Heart left ventricle (tissue), 16 donors: ENCODE data around the gene RAB38. TPM values are rescaled to one million over a fixed set of nuclear protein-coding genes. Genes with fewer than 3 reads are reported as not detected.

ENCODE experiments used
- ATAC-seq, 4 donors: fragments of 200-7000 bp; cut with Tn5 transposase; one replicate each; pipeline ENCODE4 v1.9.1; 2020 to 2022; ENCODE audit warnings: moderate library complexity in 4 of 4, mild to moderate bottlenecking in 3 of 4, moderate number of reproducible peaks in 1 of 4
- DNase-seq, 5 donors: peaks; one replicate each; pipeline ENCODE4 v3.0.0-alpha.2; 2020
- H3K27ac ChIP-seq, 12 donors: fragments of 200-600 bp; sonication (generic) in 4 of 12; one replicate each; pipeline versions ENCODE4 v1.5.0 to v1.8.0; 2016 to 2022; ENCODE audit warnings: mild to moderate bottlenecking in 2 of 12
- H3K27me3 ChIP-seq, 9 donors: fragments of 200-600 bp; sonication (generic) in 2 of 9; one replicate each; pipeline versions ENCODE4 v1.5.1 to v1.8.0; 2016 to 2022; ENCODE audit warnings: mild to moderate bottlenecking in 3 of 9
- H3K36me3 ChIP-seq, 9 donors: fragments of 200-600 bp; sonication (generic) in 2 of 9; one replicate each; pipeline versions ENCODE4 v1.5.0 to v1.8.0; 2018 to 2022; ENCODE audit warnings: mild to moderate bottlenecking in 2 of 9
- H3K4me1 ChIP-seq, 12 donors: fragments of 200-600 bp; sonication (generic) in 4 of 12; one replicate each; pipeline versions ENCODE4 v1.5.0 to v1.8.0; 2016 to 2022; ENCODE audit warnings: mild to moderate bottlenecking in 3 of 12
- H3K4me3 ChIP-seq, 12 donors: fragments of 200-600 bp; sonication (generic) in 4 of 12; one replicate each; pipeline versions ENCODE4 v1.5.0 to v1.8.0; 2017 to 2022; ENCODE audit warnings: mild to moderate bottlenecking in 9 of 12, moderate library complexity in 4 of 12
- H3K9me3 ChIP-seq, 12 donors: fragments of 200-600 bp; sonication (generic) in 4 of 12; one replicate each; pipeline versions ENCODE4 v1.5.0 to v1.8.0; 2016 to 2022; ENCODE audit warnings: mild to moderate bottlenecking in 1 of 12
- POLR2A ChIP-seq, 2 donors: fragments of 450-650 bp; IDR thresholded peaks; one replicate each; pipeline ENCODE4 v1.6.1; 2017; ENCODE audit warnings: antibody characterized with exemption in 2 of 2, mild to moderate bottlenecking in 2 of 2, moderate library complexity in 2 of 2
- WGBS, 4 donors: extraction: QIAGEN DNeasy Blood & Tissue Kit in 2 of 4; methylation state at CpG; one replicate each; pipeline versions ENCODE4 v1.1.5 to v1.1.7; 2013 to 2018; 5-methylcytosine and 5-hydroxymethylcytosine counted together
- intact Hi-C, 10 donors: fragments of 100-400 bp; cut with DNase I; formaldehyde crosslinking; loops; one replicate each; pipeline versions ENCODE4 v1.11.1 to v1.14.2; 2022
- polyA plus RNA-seq, 2 donors: library from polyadenylated mRNA; stranded (reverse); fragments of 200-250 nt; gene quantifications; one replicate each; pipeline ENCODE4 v1.2.3, GENCODE V29; 2013
- total RNA-seq, 9 donors: library from RNA; depleted of rRNA in 2 of 9; stranded (reverse); fragments of >200 nt in 2 of 9; fragmentation: NEBNext Ultra II Directional in 3 of 9; extraction: Animal tissue kit (Norgen Biotek cat#: 25700) in 3 of 9; gene quantifications; one replicate each; pipeline versions ENCODE4 v1.1.0 to v1.2.4, GENCODE V29; 2016 to 2023
- TF ChIP-seq, protein P1 (sequence below), 12 donors: fragments of 200-600 bp; sonication (generic) in 4 of 12; IDR thresholded peaks; one replicate each; pipeline versions ENCODE4 v1.5.0 to v1.8.0; 2018 to 2022; ENCODE audit warnings: antibody characterized with exemption in 12 of 12, mild to moderate bottlenecking in 5 of 12
- donor health status: ischemic (EF 13 %, LVEDD 7.1; RV severe dilation, severe dysfunction).
- donor health status: healthy with polysubstance abuse.
- donor health status: DM: no; HTN: yes; CAD: no.
- donor health status: DM: no; HTN: no; CAD: no.
- donor health status: ischemic (EF 25% LVEDD 6.9; RV normal size, moderate dysfunction).
- donor health status: ischemic (EF 25% LVEDD 5.7; RV mildly dilated, moderate dysfunction).
- donor health status: healthy.
- donor health status: DM: yes; HTN: yes; CAD: no.
- donor health status: ischemic (EF 35%, LVEDD 5.7; RV mildly dilated, moderate dysfunction).
- donor health status: nonischemic (EF 11% LVEDD 7.7; RV severe dilation, severe dysfunction).
- donor health status: DM: yes; HTN: yes; CAD: no.
- donor health status: PGD.
- donor health status: ischemic (EF 29% LVEDD 5.4; RV normal size, mild dysfunction).
- donor health status: nonischemic (EF 23%, LVEDD 6.1; RV moderate dilation, normal function).

The RAB38 gene
- total and polyA plus RNA-seq, 11 donors, result 0.25 to 1.5 (median 0.47) TPM; not detected in 2

DNA sequence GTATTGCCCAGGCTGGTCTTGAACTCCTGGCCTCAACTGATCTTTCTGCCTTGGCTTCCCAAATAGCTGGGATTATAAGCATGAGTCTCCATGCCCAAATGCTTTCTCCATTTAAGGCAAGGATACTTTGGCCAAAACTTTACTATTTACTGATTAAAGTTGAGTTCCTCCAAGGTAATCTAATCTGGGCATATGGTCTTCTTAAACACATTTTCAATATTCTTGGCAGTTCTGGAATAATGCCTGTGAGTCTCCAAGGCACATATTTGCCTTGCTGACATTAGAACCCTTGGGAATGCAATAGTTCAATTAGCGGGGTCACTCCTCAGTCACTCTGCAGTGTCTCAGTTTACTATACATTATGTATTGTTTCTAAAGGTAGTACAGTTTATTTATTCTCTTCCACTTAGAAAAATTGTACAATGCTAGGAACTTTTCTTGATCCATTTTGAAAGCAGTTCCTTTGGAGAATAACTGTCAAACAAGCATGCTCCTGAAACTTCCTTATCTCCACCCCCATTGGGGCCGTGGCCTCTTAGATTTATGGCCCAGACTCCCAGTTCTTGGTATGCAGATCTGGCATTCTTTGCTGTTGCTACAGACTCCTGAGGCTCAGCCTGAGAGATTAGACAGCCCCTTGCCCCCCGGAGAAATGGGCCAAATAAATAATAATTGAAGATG, 13.1 kb upstream of the RAB38 start:
- ATAC-seq, result no peak
- intact Hi-C loops, result no loop called here

GRCh38 chr11:88183233-88183632, 8.0 kb upstream of the RAB38 start:
- WGBS, 4 donors, result 72 to 83% (median 77%) methylated on average over 3 of the region's 3 CpGs

More for the DNA sequence above, 13.1 kb upstream of the RAB38 start:
- no peak overlapping the region for H3K27ac ChIP-seq
- peaks cover 0 to 9% (median 0%) of the 10 kb centered on the region in 12 donors for H3K9me3 ChIP-seq
- WGBS, 4 donors, result 33 to 41% (median 38%) methylated on average over 3 of the region's 3 CpGs
- no peaks in the 10 kb centered on the region for H3K27me3 ChIP-seq
- TF ChIP-seq, protein P1, sequence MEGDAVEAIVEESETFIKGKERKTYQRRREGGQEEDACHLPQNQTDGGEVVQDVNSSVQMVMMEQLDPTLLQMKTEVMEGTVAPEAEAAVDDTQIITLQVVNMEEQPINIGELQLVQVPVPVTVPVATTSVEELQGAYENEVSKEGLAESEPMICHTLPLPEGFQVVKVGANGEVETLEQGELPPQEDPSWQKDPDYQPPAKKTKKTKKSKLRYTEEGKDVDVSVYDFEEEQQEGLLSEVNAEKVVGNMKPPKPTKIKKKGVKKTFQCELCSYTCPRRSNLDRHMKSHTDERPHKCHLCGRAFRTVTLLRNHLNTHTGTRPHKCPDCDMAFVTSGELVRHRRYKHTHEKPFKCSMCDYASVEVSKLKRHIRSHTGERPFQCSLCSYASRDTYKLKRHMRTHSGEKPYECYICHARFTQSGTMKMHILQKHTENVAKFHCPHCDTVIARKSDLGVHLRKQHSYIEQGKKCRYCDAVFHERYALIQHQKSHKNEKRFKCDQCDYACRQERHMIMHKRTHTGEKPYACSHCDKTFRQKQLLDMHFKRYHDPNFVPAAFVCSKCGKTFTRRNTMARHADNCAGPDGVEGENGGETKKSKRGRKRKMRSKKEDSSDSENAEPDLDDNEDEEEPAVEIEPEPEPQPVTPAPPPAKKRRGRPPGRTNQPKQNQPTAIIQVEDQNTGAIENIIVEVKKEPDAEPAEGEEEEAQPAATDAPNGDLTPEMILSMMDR (IDR thresholded peaks at IDR 0.05), result no peak
- TF ChIP-seq POLR2A (IDR thresholded peaks at IDR 0.05), result no peak
- no peaks in the 10 kb centered on the region for H3K36me3 ChIP-seq
- no peak for DNase-seq
- H3K4me3 ChIP-seq, result no peak overlapping the region
- H3K4me1 ChIP-seq, result peaks cover 0 to 2% (median 0%) of the 10 kb centered on the region in 12 donors

GRCh38 chr11:88181776-88182175, 6.5 kb upstream of the RAB38 start:
- Histone ChIP-seq H3K36me3 (no peaks in the 10 kb centered on the region), H3K9me3 (peaks cover 0 to 1% (median 0%) of the 10 kb centered on the region in 12 donors), H3K27ac (no peak overlapping the region), H3K27me3 (no peaks in the 10 kb centered on the region), H3K4me1 (peaks cover 0 to 3% (median 0%) of the 10 kb centered on the region in 12 donors), H3K4me3 (no peak overlapping the region)
- DNase-seq, result no peak
- no peak for ATAC-seq
- no peak for TF ChIP-seq POLR2A (IDR thresholded peaks at IDR 0.05)
- TF ChIP-seq, protein P1 (IDR thresholded peaks at IDR 0.05), result no peak
- WGBS, 4 donors, result 15 to 35% (median 22%) methylated on average over 1 of the region's 1 CpG
- intact Hi-C loops, result no loop called here

More at GRCh38 chr11:88183233-88183632, 8.0 kb upstream of the RAB38 start:
- H3K27me3 ChIP-seq, result no peaks in the 10 kb centered on the region
- intact Hi-C loops, result no loop called here
- peaks cover 0 to 3% (median 0%) of the 10 kb centered on the region in 12 donors for H3K4me1 ChIP-seq
- TF ChIP-seq POLR2A (IDR thresholded peaks at IDR 0.05), result no peak
- TF ChIP-seq, protein P1 (IDR thresholded peaks at IDR 0.05), result no peak
- H3K27ac ChIP-seq, result no peak overlapping the region
- H3K4me3 ChIP-seq, result no peak overlapping the region
- peaks cover 0 to 5% (median 0%) of the 10 kb centered on the region in 12 donors for H3K9me3 ChIP-seq
- no peak for DNase-seq
- no peaks in the 10 kb centered on the region for H3K36me3 ChIP-seq
- no peak for ATAC-seq

DNA sequence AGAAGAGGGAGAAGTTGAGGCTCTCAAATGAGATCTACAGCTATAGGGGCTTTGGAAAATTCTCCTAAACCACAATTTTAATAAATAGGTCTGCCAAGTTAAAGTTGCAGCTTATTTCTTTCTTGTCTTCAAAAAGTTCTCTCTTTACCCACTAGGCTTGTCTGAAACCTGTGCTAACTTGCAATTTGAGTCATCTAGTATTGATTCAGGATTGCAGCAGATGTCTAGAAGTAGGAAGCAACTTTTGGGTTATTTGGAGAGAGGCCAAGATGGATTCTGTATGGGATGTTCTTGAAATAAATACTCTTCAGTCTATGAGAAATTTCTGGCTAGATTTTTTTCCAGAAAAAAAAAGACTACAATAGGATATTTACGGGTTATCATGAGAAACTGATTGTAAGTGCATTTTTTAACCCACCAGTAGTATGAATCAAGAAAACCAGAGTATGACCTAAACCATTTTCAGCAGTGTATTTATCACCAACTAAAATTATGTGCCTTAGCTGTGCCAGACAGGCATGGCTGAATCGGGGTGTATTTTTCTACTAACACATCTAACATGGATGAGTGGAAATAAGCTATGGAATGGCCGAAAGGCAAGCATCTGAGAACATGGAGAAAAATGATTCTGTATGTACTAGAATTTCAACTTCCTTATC, 4.9 kb upstream of the RAB38 start:
- WGBS, 4 donors, result 66 to 84% (median 74%) methylated on average over 3 of the region's 3 CpGs
- intact Hi-C loops, result no loop called here

More for the DNA sequence above, 4.9 kb upstream of the RAB38 start:
- DNase-seq (no peak), ATAC-seq (no peak)
- H3K36me3 ChIP-seq, result no peaks in the 10 kb centered on the region
- TF ChIP-seq POLR2A (IDR thresholded peaks at IDR 0.05), result no peak
- TF ChIP-seq, protein P1 (IDR thresholded peaks at IDR 0.05), result no peak
- no peaks in the 10 kb centered on the region for H3K9me3 ChIP-seq
- H3K4me3 ChIP-seq, result no peak overlapping the region
- H3K27me3 ChIP-seq, result no peaks in the 10 kb centered on the region
- no peak overlapping the region for H3K27ac ChIP-seq
- H3K4me1 ChIP-seq, result peaks cover 0 to 8% (median under 1%) of the 10 kb centered on the region in 12 donors
